Trophoblast cell (in vitro differentiated cells and primary cell): Measurements from ENCODE around the gene SLCO2A1.
A peak's percentile ranks its signal among the peaks of the same experiment; 100 is the strongest.

Experiments used
- DNase-seq, 2 donors: peaks; one replicate each; pipeline ENCODE4 v3.0.0-alpha.2; 2016
- H2AFZ ChIP-seq: 2 replicates; pipeline ENCODE4 v1.6.1; 2013; ENCODE audit warnings: low read length, moderate library complexity, mild to moderate bottlenecking; ENCODE audit not compliant: insufficient read depth, poor library complexity
- H2AK5ac ChIP-seq: 2 replicates; pipeline ENCODE4 v1.6.1; 2013; ENCODE audit warnings: mild to moderate bottlenecking, low read length
- H2BK120ac ChIP-seq: 2 replicates; pipeline ENCODE4 v1.6.1; 2013; ENCODE audit warnings: low read length, mild to moderate bottlenecking, moderate library complexity; ENCODE audit not compliant: insufficient read depth, poor library complexity
- H2BK12ac ChIP-seq: 2 replicates; pipeline ENCODE4 v1.6.1; 2013; ENCODE audit warnings: mild to moderate bottlenecking, low read length, moderate library complexity
- H2BK5ac ChIP-seq: 2 replicates; pipeline ENCODE4 v1.6.1; 2013; ENCODE audit warnings: low read length, low read depth, moderate library complexity, mild to moderate bottlenecking; ENCODE audit not compliant: poor library complexity
- H3K14ac ChIP-seq: 2 replicates; pipeline ENCODE4 v1.6.1; 2013; ENCODE audit warnings: mild to moderate bottlenecking, low read length
- H3K18ac ChIP-seq: 2 replicates; pipeline ENCODE4 v1.6.1; 2013; ENCODE audit warnings: mild to moderate bottlenecking, low read length
- H3K23ac ChIP-seq: 2 replicates; pipeline ENCODE4 v1.6.1; 2013; ENCODE audit warnings: low read length
- H3K27ac ChIP-seq: 2 replicates; pipeline ENCODE4 v1.5.1; 2013; ENCODE audit warnings: low read depth, mild to moderate bottlenecking, inconsistent platforms, low read length, moderate library complexity
- H3K27me3 ChIP-seq: 2 replicates; pipeline ENCODE4 v1.6.1; 2013; ENCODE audit warnings: inconsistent platforms, mild to moderate bottlenecking, low read length, moderate library complexity; ENCODE audit not compliant: insufficient read depth
- H3K36me3 ChIP-seq, 2 experiments: 1 replicate in 1 of 2; 2 replicates in 1 of 2; pipeline ENCODE4 v1.6.1; 2013; ENCODE audit warnings: low read length in 2 of 2, mild to moderate bottlenecking in 2 of 2, moderate library complexity in 1 of 2; ENCODE audit not compliant: insufficient read depth in 2 of 2, control insufficient read depth in 1 of 2
- H3K4ac ChIP-seq: 2 replicates; pipeline ENCODE4 v1.6.1; 2013; ENCODE audit warnings: low read depth, mild to moderate bottlenecking, low read length, moderate library complexity
- H3K4me1 ChIP-seq, 2 experiments: 1 replicate in 1 of 2; 2 replicates in 1 of 2; pipeline ENCODE4 v1.6.1; 2013; ENCODE audit warnings: low read length in 2 of 2, mild to moderate bottlenecking in 2 of 2, moderate library complexity in 1 of 2; ENCODE audit not compliant: insufficient read depth in 2 of 2, control insufficient read depth in 1 of 2
- H3K4me2 ChIP-seq: 2 replicates; pipeline ENCODE4 v1.6.1; 2013; ENCODE audit warnings: inconsistent platforms, mild to moderate bottlenecking, low read length, moderate library complexity
- H3K4me3 ChIP-seq: 2 replicates; pipeline ENCODE4 v1.5.1; 2013; ENCODE audit warnings: mild to moderate bottlenecking, low read depth, low read length, inconsistent platforms
- H3K79me1 ChIP-seq: one replicate; pipeline ENCODE4 v1.6.1; 2013; ENCODE audit warnings: low read length
- H3K79me2 ChIP-seq: 2 replicates; pipeline ENCODE4 v1.6.1; 2013; ENCODE audit warnings: low read length, mild to moderate bottlenecking; ENCODE audit not compliant: control insufficient read depth, insufficient read depth, poor library complexity
- H3K9ac ChIP-seq: 2 replicates; pipeline ENCODE4 v1.6.1; 2013; ENCODE audit warnings: mild to moderate bottlenecking, low read length
- H3K9me3 ChIP-seq: 2 replicates; pipeline ENCODE4 v1.6.1; 2013; ENCODE audit warnings: low read depth, mild to moderate bottlenecking, control low read depth, inconsistent platforms, low read length; ENCODE audit not compliant: insufficient read depth
- H4K12ac ChIP-seq: 2 replicates; pipeline ENCODE4 v1.6.1; 2013; ENCODE audit warnings: low read depth, mild to moderate bottlenecking, low read length, moderate library complexity
- H4K8ac ChIP-seq: 2 replicates; pipeline ENCODE4 v1.6.1; 2013; ENCODE audit warnings: low read depth, mild to moderate bottlenecking, low read length, moderate library complexity
- H4K91ac ChIP-seq: one replicate; pipeline ENCODE4 v1.6.1; 2013; ENCODE audit warnings: low read depth, mild to moderate bottlenecking, low read length, moderate library complexity
- WGBS: extraction: QIAGEN DNeasy Blood & Tissue Kit; methylation state at CpG from one replicate; pipeline ENCODE4 v1.1.7; 2013; ENCODE audit warnings: missing lambda C conversion rate; ENCODE audit not compliant: insufficient read length, insufficient coverage; ENCODE audit errors: extremely low coverage; 5-methylcytosine and 5-hydroxymethylcytosine counted together

SLCO2A1 gene

GRCh38 chr3:133917144-133917543, 112.6 kb downstream of the SLCO2A1 start:
- Histone ChIP-seq H3K36me3 (no peaks in the 10 kb centered on the region), H2AK5ac (no peak overlapping the region), H3K79me2 (no peaks in the 10 kb centered on the region)

GRCh38 chr3:133915685-133916658, 113.8 kb downstream of the SLCO2A1 start:
- Histone ChIP-seq H3K27me3 (no peaks in the 10 kb centered on the region), H3K27ac (no peak overlapping the region), H2AK5ac (no peak overlapping the region), H3K18ac (no peak overlapping the region), H2BK5ac (no peak overlapping the region), H2BK12ac (no peak overlapping the region), H4K12ac (no peak overlapping the region), H3K4me2 (no peak overlapping the region), H3K23ac (no peak overlapping the region), H3K36me3 (no peaks in the 10 kb centered on the region), H3K79me1 (no peaks in the 10 kb centered on the region), H3K4me1 (no peaks in the 10 kb centered on the region), H2AFZ (no peak overlapping the region), H3K9me3 (no peaks in the 10 kb centered on the region), H3K14ac (no peak overlapping the region), H2BK120ac (no peak overlapping the region), H3K4me3 (no peak overlapping the region), H3K79me2 (no peaks in the 10 kb centered on the region), H4K91ac (no peak overlapping the region), H3K4ac (no peak overlapping the region), H4K8ac (no peak overlapping the region), H3K9ac (no peak overlapping the region)
- WGBS, result no CpG with 5 or more reads among the region's 10 CpGs
- DNase-seq, result no peak

More at GRCh38 chr3:133917144-133917543, 112.6 kb downstream of the SLCO2A1 start:
- H3K27ac ChIP-seq, result no peak overlapping the region
- H3K14ac ChIP-seq, result no peak overlapping the region
- H3K9ac ChIP-seq, result no peak overlapping the region
- no peak for DNase-seq
- no peak overlapping the region for H3K18ac ChIP-seq
- no peaks in the 10 kb centered on the region for H3K9me3 ChIP-seq
- H2AFZ ChIP-seq, result no peak overlapping the region
- no peak overlapping the region for H4K12ac ChIP-seq
- no peak overlapping the region for H3K4me3 ChIP-seq
- no peak overlapping the region for H3K23ac ChIP-seq
- no peak overlapping the region for H4K8ac ChIP-seq
- H3K4ac ChIP-seq, result no peak overlapping the region
- no peak overlapping the region for H2BK12ac ChIP-seq
- H2BK5ac ChIP-seq, result no peak overlapping the region
- H4K91ac ChIP-seq, result no peak overlapping the region
- no peaks in the 10 kb centered on the region for H3K4me1 ChIP-seq
- no peaks in the 10 kb centered on the region for H3K79me1 ChIP-seq
- H3K4me2 ChIP-seq, result no peak overlapping the region
- no peak overlapping the region for H2BK120ac ChIP-seq
- H3K27me3 ChIP-seq, result no peaks in the 10 kb centered on the region

DNA sequence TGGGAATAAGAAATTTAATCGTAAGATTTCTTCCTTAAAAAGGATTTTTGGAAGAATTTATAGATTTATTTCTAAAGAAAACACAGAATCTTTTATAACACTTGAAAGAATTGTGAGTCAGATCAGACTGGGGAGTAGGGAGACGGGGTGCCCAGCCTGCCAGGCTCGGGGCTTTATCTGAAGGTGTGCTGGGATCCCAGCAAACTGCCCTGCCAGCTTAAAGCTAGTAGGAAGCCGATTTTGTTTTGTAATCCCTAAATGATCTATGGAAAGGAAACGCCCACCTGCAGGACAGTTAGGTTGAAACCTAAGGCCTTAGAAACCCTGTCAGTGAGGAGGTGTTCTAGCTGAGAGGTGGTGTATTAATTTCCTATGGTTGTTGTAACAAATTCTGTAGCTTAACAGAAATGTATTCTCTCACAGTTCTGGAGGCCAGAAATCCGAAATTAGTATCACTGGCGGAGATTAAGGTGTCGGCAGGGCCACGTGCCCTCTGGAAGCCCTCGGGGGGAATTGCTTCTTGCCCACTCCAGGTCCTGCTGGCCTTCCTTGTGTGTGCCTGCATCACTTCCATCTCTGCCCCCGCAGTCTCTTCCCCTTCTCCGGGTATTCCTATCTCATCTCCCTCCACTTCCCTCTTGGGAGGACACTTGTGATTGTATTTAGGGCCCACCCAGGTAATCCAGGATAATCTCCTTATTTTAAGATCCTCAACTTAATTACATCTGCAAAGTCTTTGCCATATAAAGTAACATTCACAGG, 114.7 kb downstream of the SLCO2A1 start:
- H3K4me3 ChIP-seq, result no peak overlapping the region
- H3K79me1 ChIP-seq, result no peaks in the 10 kb centered on the region
- H3K36me3 ChIP-seq, result no peaks in the 10 kb centered on the region
- H3K27ac ChIP-seq, result no peak overlapping the region
- no peaks in the 10 kb centered on the region for H3K79me2 ChIP-seq
- WGBS, result no CpG with 5 or more reads among the region's 12 CpGs
- no peak overlapping the region for H3K4ac ChIP-seq
- H3K4me2 ChIP-seq, result no peak overlapping the region
- H3K9ac ChIP-seq, result no peak overlapping the region
- H4K91ac ChIP-seq, result no peak overlapping the region
- H2AK5ac ChIP-seq, result no peak overlapping the region
- no peak overlapping the region for H2BK120ac ChIP-seq
- H3K4me1 ChIP-seq, result no peaks in the 10 kb centered on the region
- no peak overlapping the region for H4K8ac ChIP-seq
- no peak for DNase-seq
- H3K9me3 ChIP-seq, result no peaks in the 10 kb centered on the region
- no peak overlapping the region for H2BK5ac ChIP-seq
- no peak overlapping the region for H2AFZ ChIP-seq
- no peak overlapping the region for H3K23ac ChIP-seq
- H3K14ac ChIP-seq, result no peak overlapping the region
- H3K27me3 ChIP-seq, result no peaks in the 10 kb centered on the region
- no peak overlapping the region for H3K18ac ChIP-seq
- no peak overlapping the region for H4K12ac ChIP-seq
- H2BK12ac ChIP-seq, result no peak overlapping the region

GRCh38 chr3:133910422-133910821, 119.3 kb downstream of the SLCO2A1 start:
- no peak overlapping the region for H4K12ac ChIP-seq
- no peak overlapping the region for H3K27ac ChIP-seq
- no peak overlapping the region for H3K4me2 ChIP-seq
- H3K14ac ChIP-seq, result no peak overlapping the region
- no peaks in the 10 kb centered on the region for H3K79me1 ChIP-seq
- H4K8ac ChIP-seq, result no peak overlapping the region
- DNase-seq, result peak; percentile 42 to 86
- no peak overlapping the region for H2BK120ac ChIP-seq
- no peak overlapping the region for H2AFZ ChIP-seq
- H4K91ac ChIP-seq, result no peak overlapping the region
- no peak overlapping the region for H2BK12ac ChIP-seq
- H2AK5ac ChIP-seq, result no peak overlapping the region
- H3K9ac ChIP-seq, result no peak overlapping the region
- no peaks in the 10 kb centered on the region for H3K79me2 ChIP-seq
- H3K23ac ChIP-seq, result no peak overlapping the region
- H3K9me3 ChIP-seq, result no peaks in the 10 kb centered on the region
- H3K27me3 ChIP-seq, result no peaks in the 10 kb centered on the region
- H3K18ac ChIP-seq, result no peak overlapping the region
- no peak overlapping the region for H3K4me3 ChIP-seq
- H3K4me1 ChIP-seq, result no peaks in the 10 kb centered on the region
- H3K4ac ChIP-seq, result no peak overlapping the region
- WGBS, result no CpG with 5 or more reads among the region's 2 CpGs
- no peak overlapping the region for H2BK5ac ChIP-seq
- no peaks in the 10 kb centered on the region for H3K36me3 ChIP-seq
